Lower leg skin (tissue), 3 donors: ENCODE results near the gene IRAK3.
"Not testable (repeated sequence)": the region's sequence is repeated elsewhere in the genome, so short reads cannot be mapped to it uniquely, and the experiment has no call there.

Source experiments
- POLR2A ChIP-seq, 2 donors: fragments of 450-650 bp; IDR thresholded peaks; one replicate each; pipeline ENCODE4 v1.6.1; 2016 to 2017; ENCODE audit warnings: antibody characterized with exemption in 2 of 2, mild to moderate bottlenecking in 1 of 2, moderate library complexity in 1 of 2
- TF ChIP-seq, protein P1 (sequence below), 3 donors: fragments of 450-650 bp; IDR thresholded peaks; one replicate each; pipeline ENCODE4 v1.5.1; 2016; ENCODE audit warnings: antibody characterized with exemption in 3 of 3, mild to moderate bottlenecking in 3 of 3, moderate library complexity in 2 of 3

DNA sequence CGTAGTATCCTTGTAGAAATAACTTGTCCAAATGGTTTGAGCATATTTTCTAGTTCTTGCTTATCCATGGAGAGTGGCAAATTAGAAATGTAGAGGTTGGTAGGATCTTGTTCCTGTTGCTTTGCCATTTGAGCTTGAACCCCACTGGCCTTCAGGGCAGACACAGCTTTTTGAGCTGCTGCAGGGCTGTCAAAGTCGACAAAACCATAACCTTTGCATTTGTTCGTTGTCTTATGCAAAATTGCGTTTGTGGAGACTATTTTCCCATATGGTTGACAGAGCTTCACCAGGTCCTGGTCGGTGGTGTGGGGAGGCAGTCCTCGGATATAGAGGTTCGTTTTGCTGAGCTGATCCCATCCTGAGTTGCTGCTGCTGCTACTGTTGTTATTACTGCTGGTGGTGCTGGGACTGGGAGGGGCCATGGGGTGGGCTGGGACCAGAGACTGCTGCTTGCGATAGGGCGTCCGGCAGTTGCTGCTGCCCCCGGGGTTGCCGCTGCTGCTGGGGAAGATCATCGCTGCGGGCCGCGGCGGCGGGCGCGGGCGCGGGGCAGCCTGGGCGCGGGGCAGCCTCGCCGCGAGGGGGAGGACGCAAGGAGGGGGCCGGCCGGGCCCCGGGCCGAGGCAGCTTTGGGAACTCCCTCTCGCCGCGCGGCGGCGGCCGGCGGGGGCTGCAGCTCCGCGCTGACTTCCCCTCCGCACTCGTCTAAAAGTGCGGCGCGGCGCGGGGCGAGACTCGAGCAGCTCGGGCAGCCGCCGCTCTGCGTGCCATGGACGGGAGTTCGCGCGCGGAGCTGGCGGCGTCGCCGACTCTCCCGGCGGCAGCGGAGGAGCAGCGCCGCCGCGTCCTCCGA, 46.0 kb downstream of the IRAK3 start:
- TF ChIP-seq, protein P1, sequence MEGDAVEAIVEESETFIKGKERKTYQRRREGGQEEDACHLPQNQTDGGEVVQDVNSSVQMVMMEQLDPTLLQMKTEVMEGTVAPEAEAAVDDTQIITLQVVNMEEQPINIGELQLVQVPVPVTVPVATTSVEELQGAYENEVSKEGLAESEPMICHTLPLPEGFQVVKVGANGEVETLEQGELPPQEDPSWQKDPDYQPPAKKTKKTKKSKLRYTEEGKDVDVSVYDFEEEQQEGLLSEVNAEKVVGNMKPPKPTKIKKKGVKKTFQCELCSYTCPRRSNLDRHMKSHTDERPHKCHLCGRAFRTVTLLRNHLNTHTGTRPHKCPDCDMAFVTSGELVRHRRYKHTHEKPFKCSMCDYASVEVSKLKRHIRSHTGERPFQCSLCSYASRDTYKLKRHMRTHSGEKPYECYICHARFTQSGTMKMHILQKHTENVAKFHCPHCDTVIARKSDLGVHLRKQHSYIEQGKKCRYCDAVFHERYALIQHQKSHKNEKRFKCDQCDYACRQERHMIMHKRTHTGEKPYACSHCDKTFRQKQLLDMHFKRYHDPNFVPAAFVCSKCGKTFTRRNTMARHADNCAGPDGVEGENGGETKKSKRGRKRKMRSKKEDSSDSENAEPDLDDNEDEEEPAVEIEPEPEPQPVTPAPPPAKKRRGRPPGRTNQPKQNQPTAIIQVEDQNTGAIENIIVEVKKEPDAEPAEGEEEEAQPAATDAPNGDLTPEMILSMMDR (IDR thresholded peaks at IDR 0.05) = not testable (repeated sequence)
- not testable (repeated sequence) for TF ChIP-seq POLR2A (IDR thresholded peaks at IDR 0.05)
